CD4-positive, alpha-beta memory T cell (primary cell): ENCODE data around the gene NETO2. TPM values are rescaled to one million over a fixed set of nuclear protein-coding genes. Genes with fewer than 3 reads are reported as not detected.
"Not testable (repeated sequence)": the region's sequence is repeated elsewhere in the genome, so short reads cannot be mapped to it uniquely, and the experiment has no call there.

ENCODE experiments used
- CTCF ChIA-PET: fragments of 350-600 bp; sonication (Branson Sonifier 250); formaldehyde crosslinking; loops from one replicate; lab custom pipeline; 2021; ENCODE audit warnings: inconsistent platforms; ENCODE audit not compliant: partially characterized antibody; lab: Charles Lee
- POLR2A ChIA-PET: fragments of 350-600 bp; sonication (Branson Sonifier 250); formaldehyde crosslinking; loops from one replicate; lab custom pipeline; 2021; ENCODE audit not compliant: partially characterized antibody; lab: Charles Lee
- DNase-seq, 5 donors: peaks; one replicate each; pipeline versions ENCODE4 v3.0.0 to v3.0.0-alpha.2; 2020 to 2022; ENCODE audit warnings: mixed read lengths in 1 of 5
- H3K27ac ChIP-seq: one replicate; pipeline ENCODE4 v1.7.0; 2013; ENCODE audit warnings: low read depth, low read length
- H3K27me3 ChIP-seq: 2 replicates; pipeline ENCODE4 v1.7.0; 2013; ENCODE audit warnings: mild to moderate bottlenecking, low read length, moderate library complexity; ENCODE audit not compliant: insufficient read depth
- H3K36me3 ChIP-seq: 2 replicates; pipeline ENCODE4 v1.7.0; 2013; ENCODE audit warnings: mild to moderate bottlenecking, low read length, moderate library complexity; ENCODE audit not compliant: insufficient read depth
- H3K4me1 ChIP-seq: 2 replicates; pipeline ENCODE4 v1.7.0; 2013; ENCODE audit warnings: mild to moderate bottlenecking, low read length, moderate library complexity; ENCODE audit not compliant: insufficient read depth
- H3K4me3 ChIP-seq, 2 donors: one replicate each; pipeline ENCODE4 v1.7.0; 2013; ENCODE audit warnings: low read length in 2 of 2, mild to moderate bottlenecking in 1 of 2
- H3K9me3 ChIP-seq, 2 donors: one replicate each; pipeline ENCODE4 v1.7.0; 2013; ENCODE audit warnings: low read length in 2 of 2, control low read depth in 1 of 2; ENCODE audit not compliant: control insufficient read depth in 1 of 2
- H3K27ac Mint-ChIP-seq, 7 donors: one replicate each; pipeline ENCODE4 v1.8.0; 2020 to 2021; ENCODE audit warnings: mixed read lengths in 7 of 7, mild to moderate bottlenecking in 6 of 7, inconsistent platforms in 3 of 7, moderate library complexity in 3 of 7
- H3K27me3 Mint-ChIP-seq, 2 donors: one replicate each; pipeline ENCODE4 v1.8.0; 2020 to 2021; ENCODE audit warnings: mixed read lengths in 2 of 2
- H3K36me3 Mint-ChIP-seq, 2 donors: one replicate each; pipeline ENCODE4 v1.8.0; 2020 to 2021; ENCODE audit warnings: mixed read lengths in 2 of 2, inconsistent platforms in 1 of 2, mild to moderate bottlenecking in 1 of 2
- H3K4me1 Mint-ChIP-seq, 4 donors: one replicate each; pipeline ENCODE4 v1.8.0; 2020 to 2021; ENCODE audit warnings: mixed read lengths in 4 of 4, mild to moderate bottlenecking in 1 of 4
- H3K4me3 Mint-ChIP-seq, 8 donors: one replicate each; pipeline ENCODE4 v1.8.0; 2020 to 2021; ENCODE audit warnings: mixed read lengths in 8 of 8, mild to moderate bottlenecking in 7 of 8, moderate library complexity in 6 of 8, inconsistent platforms in 3 of 8
- H3K9me3 Mint-ChIP-seq, 8 donors: one replicate each; pipeline ENCODE4 v1.8.0; 2020 to 2021; ENCODE audit warnings: mixed read lengths in 8 of 8, mild to moderate bottlenecking in 5 of 8, inconsistent platforms in 3 of 8, moderate library complexity in 1 of 8
- intact Hi-C: fragments of 100-400 bp; cut with micrococcal nuclease; formaldehyde crosslinking; loops from one replicate; pipeline ENCODE4 v1.15.1; 2023
- polyA plus RNA-seq, 2 donors: library from polyadenylated mRNA; unstranded; fragments of 300-500 nt; fragmentation: Illumina TruSeq; gene quantifications; one replicate each; pipeline ENCODE4 v1.2.3, GENCODE V29; 2021
- total RNA-seq, 2 experiments: library from RNA; stranded (reverse); gene quantifications; one replicate each; pipeline ENCODE4 v1.2.3, GENCODE V29; 2021

Gene NETO2
- total RNA-seq: 1 to 10 TPM; 3.0 to 3.2 TPM
- 1 to 10 TPM; 5.0 to 5.1 TPM for polyA plus RNA-seq

GRCh38 chr16:47143677-47144558 is at the start of gene NETO2:
NETO2 (minus strand) TSS chr16:47143945; CDS start chr16:47143612, 333 bp downstream.
- POLR2A ChIA-PET: interaction anchor here (0.6 to 2.6 kb wide), 7 partner anchors 106 to 1479 kb away, joined by 3 to 23 read pairs (median 4); partner anchors contain the start of genes DNAJA2, ITFG1 and PHKB
- Histone ChIP-seq H3K27me3 (no peaks in the 10 kb centered on the region), H3K9me3 (no peaks in the 10 kb centered on the region), H3K4me3 (peak within 1 kb of the TSS; percentile 46 to 52), H3K27ac (no peak within 1 kb of the TSS), H3K4me1 (peaks cover 21% of the 10 kb centered on the region), H3K36me3 (no peaks in the 10 kb centered on the region)
- H3K36me3 Mint-ChIP-seq: no peaks in the 10 kb centered on the region
- peaks cover 8 to 21% (median 13%) of the 10 kb centered on the region in 4 donors for H3K4me1 Mint-ChIP-seq
- peak; percentile 53 to 81 (median 77) for DNase-seq
- intact Hi-C loops: loop anchor here (1.0 to 5.0 kb wide), 6 partner anchors 171 to 1488 kb away; partner anchors contain the start of genes DNAJA2, ITFG1, LONP2 and ORC6
- peak within 1 kb of the TSS in 6 of 7 donors; percentile 19 to 90 (median 62) for H3K27ac Mint-ChIP-seq
- peaks cover 0 to 3% of the 10 kb centered on the region in 2 donors for H3K27me3 Mint-ChIP-seq
- peak within 1 kb of the TSS; percentile 73 to 93 (median 86) for H3K4me3 Mint-ChIP-seq
- peaks cover 0 to 1% (median 0%) of the 10 kb centered on the region in 8 donors for H3K9me3 Mint-ChIP-seq
- CTCF ChIA-PET: interaction anchor here (0.7 to 5.1 kb wide), 25 partner anchors 8 to 1021 kb away, joined by 3 to 39 read pairs (median 4); partner anchors contain the start of genes DNAJA2, ITFG1 and PHKB

- DNase-seq: no peak
- intact Hi-C loops: no loop called here
- no peaks in the 10 kb centered on the region for H3K9me3 ChIP-seq
- H3K4me1 ChIP-seq: no peaks in the 10 kb centered on the region
- H3K27me3 ChIP-seq: no peaks in the 10 kb centered on the region
- H3K4me1 Mint-ChIP-seq: no peaks in the 10 kb centered on the region
- POLR2A ChIA-PET: no interaction called here
- H3K4me3 Mint-ChIP-seq: no peak overlapping the region
- peaks cover 0 to 6% (median 0%) of the 10 kb centered on the region in 8 donors for H3K9me3 Mint-ChIP-seq
- no peak overlapping the region for H3K27ac ChIP-seq
- CTCF ChIA-PET: no interaction called here
- H3K36me3 Mint-ChIP-seq: peaks cover 5 to 14% of the 10 kb centered on the region in 2 donors
- no peak overlapping the region for H3K27ac Mint-ChIP-seq
- H3K36me3 ChIP-seq: no peaks in the 10 kb centered on the region
- no peaks in the 10 kb centered on the region for H3K27me3 Mint-ChIP-seq
- H3K4me3 ChIP-seq: no peak overlapping the region
Measured at GRCh38 chr16:47182318-47182717, 38.6 kb upstream of the NETO2 start.

GRCh38 chr16:47181066-47181465 is 37.3 kb upstream of the NETO2 start:
- POLR2A ChIA-PET, H3K9me3 Mint-ChIP-seq, CTCF ChIA-PET, DNase-seq, H3K27me3 ChIP-seq, H3K27me3 Mint-ChIP-seq, H3K4me3 ChIP-seq, H3K36me3 ChIP-seq, intact Hi-C loops, H3K4me1 Mint-ChIP-seq, H3K27ac Mint-ChIP-seq, H3K9me3 ChIP-seq, H3K4me1 ChIP-seq, H3K27ac ChIP-seq, H3K4me3 Mint-ChIP-seq: not testable (repeated sequence)
- H3K36me3 Mint-ChIP-seq: peaks cover 5 to 14% of the 10 kb centered on the region in 2 donors

GRCh38 chr16:47180073-47180472 is 36.3 kb upstream of the NETO2 start:
- no peak for DNase-seq
- Histone ChIP-seq H3K27ac (no peak overlapping the region), H3K4me1 (no peaks in the 10 kb centered on the region), H3K4me3 (no peak overlapping the region), H3K36me3 (no peaks in the 10 kb centered on the region), H3K9me3 (no peaks in the 10 kb centered on the region), H3K27me3 (no peaks in the 10 kb centered on the region)
- intact Hi-C loops: no loop called here
- ChIA-PET POLR2A (no interaction called here), CTCF (no interaction called here)
- no peak overlapping the region for H3K27ac Mint-ChIP-seq
- H3K9me3 Mint-ChIP-seq: peaks cover 0 to 3% (median 0%) of the 10 kb centered on the region in 8 donors
- no peaks in the 10 kb centered on the region for H3K27me3 Mint-ChIP-seq
- peaks cover 5 to 20% of the 10 kb centered on the region in 2 donors for H3K36me3 Mint-ChIP-seq
- no peaks in the 10 kb centered on the region for H3K4me1 Mint-ChIP-seq
- H3K4me3 Mint-ChIP-seq: no peak overlapping the region

GRCh38 chr16:47175152-47175551 is 31.4 kb upstream of the NETO2 start:
- CTCF ChIA-PET: no interaction called here
- POLR2A ChIA-PET: no interaction called here
- H3K27ac ChIP-seq: no peak overlapping the region
- H3K9me3 Mint-ChIP-seq: no peaks in the 10 kb centered on the region
- H3K36me3 ChIP-seq: no peaks in the 10 kb centered on the region
- no peaks in the 10 kb centered on the region for H3K27me3 Mint-ChIP-seq
- H3K9me3 ChIP-seq: no peaks in the 10 kb centered on the region
- no peak overlapping the region for H3K27ac Mint-ChIP-seq
- intact Hi-C loops: no loop called here
- no peak overlapping the region for H3K4me3 Mint-ChIP-seq
- no peaks in the 10 kb centered on the region for H3K4me1 ChIP-seq
- H3K4me3 ChIP-seq: no peak overlapping the region
- no peaks in the 10 kb centered on the region for H3K27me3 ChIP-seq
- no peaks in the 10 kb centered on the region for H3K4me1 Mint-ChIP-seq
- H3K36me3 Mint-ChIP-seq: peaks cover 6 to 17% of the 10 kb centered on the region in 2 donors
- no peak for DNase-seq

GRCh38 chr16:47162670-47163420 is 19.1 kb upstream of the NETO2 start:
- Mint-ChIP-seq H3K27ac (no peak overlapping the region), H3K4me3 (no peak overlapping the region), H3K9me3 (no peaks in the 10 kb centered on the region), H3K4me1 (no peaks in the 10 kb centered on the region), H3K27me3 (no peaks in the 10 kb centered on the region), H3K36me3 (peaks cover 12 to 14% of the 10 kb centered on the region in 2 donors)
- Histone ChIP-seq H3K4me1 (no peaks in the 10 kb centered on the region), H3K36me3 (no peaks in the 10 kb centered on the region), H3K9me3 (no peaks in the 10 kb centered on the region), H3K27me3 (no peaks in the 10 kb centered on the region), H3K4me3 (no peak overlapping the region), H3K27ac (no peak overlapping the region)
- ChIA-PET CTCF (interaction anchor here (1.6 kb wide), 1 partner anchor 19 kb away, joined by 11 read pairs; the partner anchor contains the start of gene NETO2), POLR2A (no interaction called here)
- intact Hi-C loops: no loop called here
- no peak for DNase-seq

- Mint-ChIP-seq H3K27ac (no peak overlapping the region), H3K4me3 (no peak overlapping the region), H3K4me1 (no peaks in the 10 kb centered on the region), H3K27me3 (no peaks in the 10 kb centered on the region), H3K36me3 (peaks cover 21 to 22% of the 10 kb centered on the region in 2 donors), H3K9me3 (peaks cover 0 to under 1% (median 0%) of the 10 kb centered on the region in 8 donors)
- Histone ChIP-seq H3K27me3 (no peaks in the 10 kb centered on the region), H3K4me3 (no peak overlapping the region), H3K9me3 (no peaks in the 10 kb centered on the region), H3K27ac (no peak overlapping the region), H3K4me1 (no peaks in the 10 kb centered on the region), H3K36me3 (no peaks in the 10 kb centered on the region)
- POLR2A ChIA-PET: no interaction called here
- CTCF ChIA-PET: interaction anchor here (1.6 kb wide), 1 partner anchor 18 kb away, joined by 11 read pairs; the partner anchor contains the start of gene NETO2
- no peak for DNase-seq
- intact Hi-C loops: no loop called here
Measured at GRCh38 chr16:47161464-47161863, 17.7 kb upstream of the NETO2 start.
